Measurements from ENCODE around the gene ARHGAP45. TPM values are rescaled to one million over a fixed set of nuclear protein-coding genes. Genes with fewer than 3 reads are reported as not detected.

ARHGAP45 gene
- total RNA-seq, 3 donors from 2014 or later (not counting 1 experiment from before 2014, with no cell fraction given), result 535 to 601 (median 560) TPM

DNA sequence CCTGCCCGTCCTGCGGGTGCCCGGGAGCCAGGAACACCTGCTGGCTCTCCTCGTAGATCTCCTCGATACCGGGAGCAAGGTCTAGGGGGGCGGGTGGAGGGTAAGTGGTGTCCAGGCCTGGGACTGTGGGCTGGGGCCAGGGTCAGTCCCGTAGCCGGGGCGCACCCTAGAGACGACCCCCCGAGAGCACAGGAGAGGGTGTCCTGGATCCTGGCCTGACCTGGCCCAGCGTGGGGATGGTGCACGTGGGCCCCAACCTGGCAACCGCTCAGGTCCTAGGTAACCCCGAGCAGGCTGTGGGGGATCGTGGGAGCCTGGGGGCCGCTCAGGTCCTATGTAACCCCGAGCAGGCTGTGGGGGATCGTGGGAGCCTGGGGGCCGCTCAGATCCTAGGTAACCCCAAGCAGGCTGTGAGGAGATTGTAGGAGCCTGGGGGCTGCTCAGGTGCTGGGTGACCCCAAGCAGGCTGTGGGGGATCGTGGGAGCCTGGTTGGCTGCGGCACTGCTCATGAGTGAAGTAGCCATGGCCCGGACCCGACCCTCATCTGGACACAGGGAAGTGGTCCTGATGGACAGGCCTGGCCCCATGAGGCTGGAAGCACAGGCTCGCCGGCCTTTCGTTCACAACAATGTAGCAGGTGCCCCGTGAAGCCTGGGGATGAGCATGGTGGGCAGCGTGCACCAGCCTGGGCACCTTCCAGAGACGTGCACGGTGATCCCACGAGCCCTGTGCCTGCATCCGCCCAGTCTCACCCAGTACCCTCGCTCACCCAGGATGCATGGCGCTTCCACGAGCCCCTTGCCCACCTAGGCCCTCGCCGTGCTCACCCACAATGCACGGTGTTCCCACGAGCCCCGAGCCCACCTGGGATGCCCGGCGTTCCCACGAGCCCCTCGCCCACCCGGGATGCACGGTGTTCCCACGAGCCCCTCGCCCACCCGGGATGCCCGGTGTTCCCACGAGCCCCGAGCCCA is 43.0 kb downstream of the ARHGAP45 start:
- intact Hi-C loops (cut with micrococcal nuclease), result loop anchor here (5.0 kb wide), 1 partner anchor 82 kb away; no protein-coding TSS in a partner anchor
- H3K27ac ChIP-seq (ENCODE audit: low read length), result no peak overlapping the region
- Mint-ChIP-seq H3K4me3 (no peak overlapping the region), H3K36me3 (no peaks in the 10 kb centered on the region), H3K9me3 (no peaks in the 10 kb centered on the region), H3K27me3 (ENCODE audit: low read depth in 2 of 2) (no peaks in the 10 kb centered on the region), H3K4me1 (no peaks in the 10 kb centered on the region), H3K27ac (peak overlapping the region in 1 of 2 donors; percentile 14)
- H3K9me3 ChIP-seq (ENCODE audit: control insufficient read depth, insufficient read depth, low read length), result no peaks in the 10 kb centered on the region
- 95% methylated on average over 54 of the region's 54 CpGs for WGBS (ENCODE audit: insufficient coverage)
- no peak for DNase-seq
- peaks cover 25% of the 10 kb centered on the region for H3K4me1 ChIP-seq (ENCODE audit: control insufficient read depth, insufficient read depth, low read length)
- no peak for ATAC-seq
- H3K36me3 ChIP-seq (ENCODE audit: control insufficient read depth, insufficient read depth, low read length), result peaks cover 37% of the 10 kb centered on the region
- H3K27me3 ChIP-seq (ENCODE audit: control insufficient read depth, insufficient read depth, low read length), result no peaks in the 10 kb centered on the region
- TF ChIP-seq, protein P1, sequence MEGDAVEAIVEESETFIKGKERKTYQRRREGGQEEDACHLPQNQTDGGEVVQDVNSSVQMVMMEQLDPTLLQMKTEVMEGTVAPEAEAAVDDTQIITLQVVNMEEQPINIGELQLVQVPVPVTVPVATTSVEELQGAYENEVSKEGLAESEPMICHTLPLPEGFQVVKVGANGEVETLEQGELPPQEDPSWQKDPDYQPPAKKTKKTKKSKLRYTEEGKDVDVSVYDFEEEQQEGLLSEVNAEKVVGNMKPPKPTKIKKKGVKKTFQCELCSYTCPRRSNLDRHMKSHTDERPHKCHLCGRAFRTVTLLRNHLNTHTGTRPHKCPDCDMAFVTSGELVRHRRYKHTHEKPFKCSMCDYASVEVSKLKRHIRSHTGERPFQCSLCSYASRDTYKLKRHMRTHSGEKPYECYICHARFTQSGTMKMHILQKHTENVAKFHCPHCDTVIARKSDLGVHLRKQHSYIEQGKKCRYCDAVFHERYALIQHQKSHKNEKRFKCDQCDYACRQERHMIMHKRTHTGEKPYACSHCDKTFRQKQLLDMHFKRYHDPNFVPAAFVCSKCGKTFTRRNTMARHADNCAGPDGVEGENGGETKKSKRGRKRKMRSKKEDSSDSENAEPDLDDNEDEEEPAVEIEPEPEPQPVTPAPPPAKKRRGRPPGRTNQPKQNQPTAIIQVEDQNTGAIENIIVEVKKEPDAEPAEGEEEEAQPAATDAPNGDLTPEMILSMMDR (IDR thresholded peaks at IDR 0.05), result no peak
- no peak overlapping the region for H3K4me3 ChIP-seq (ENCODE audit: low read length)

DNA sequence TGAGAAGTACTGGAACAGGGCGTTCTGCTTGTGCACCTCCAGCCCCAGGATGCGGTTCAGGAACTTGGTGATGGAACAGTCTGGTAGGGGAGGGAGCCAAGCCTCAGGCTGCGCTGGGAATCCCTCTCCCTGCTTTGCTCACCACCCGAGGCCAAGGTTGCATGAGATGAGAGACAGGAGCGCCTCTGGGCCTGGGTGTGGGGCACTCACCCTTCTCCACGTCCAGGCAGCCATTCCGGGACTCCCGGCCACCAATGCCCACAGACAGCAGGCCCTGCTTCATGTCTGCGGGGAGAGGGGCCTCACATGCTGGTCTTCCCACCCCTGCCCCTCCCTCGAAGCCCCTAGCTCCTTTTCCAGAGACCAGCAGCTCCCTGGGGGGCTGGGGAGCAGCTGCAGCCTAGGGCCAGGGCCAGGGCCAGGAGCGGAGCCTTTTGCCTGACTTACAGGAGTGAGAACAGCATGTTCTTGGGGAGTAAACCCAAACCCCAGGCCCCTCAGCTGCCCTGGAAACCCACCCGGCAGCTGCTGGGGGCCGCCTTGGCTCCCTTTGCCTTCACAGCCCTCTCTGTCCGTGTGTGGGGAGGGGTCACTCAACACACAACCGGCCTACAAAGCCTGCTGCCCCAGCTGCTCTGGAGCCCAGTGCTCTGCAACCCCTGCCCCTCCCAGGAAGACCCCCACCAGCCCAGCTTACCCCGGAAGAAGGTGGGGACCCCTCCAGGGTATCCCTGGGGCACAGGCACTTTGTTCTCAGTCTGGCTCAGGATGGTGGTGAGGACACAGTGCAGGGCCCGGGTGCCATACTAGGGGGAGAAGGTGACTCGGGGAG is 44.1 kb downstream of the ARHGAP45 start:
- Mint-ChIP-seq H3K4me1 (no peaks in the 10 kb centered on the region), H3K9me3 (no peaks in the 10 kb centered on the region), H3K27me3 (ENCODE audit: low read depth in 2 of 2) (no peaks in the 10 kb centered on the region), H3K36me3 (no peaks in the 10 kb centered on the region), H3K27ac (no peak overlapping the region), H3K4me3 (no peak overlapping the region)
- TF ChIP-seq, protein P1 (IDR thresholded peaks at IDR 0.05), result no peak
- H3K36me3 ChIP-seq (ENCODE audit: control insufficient read depth, insufficient read depth, low read length), result peaks cover 41% of the 10 kb centered on the region
- no peak overlapping the region for H3K4me3 ChIP-seq (ENCODE audit: low read length)
- DNase-seq (no peak), ATAC-seq (no peak)
- peaks cover 15% of the 10 kb centered on the region for H3K4me1 ChIP-seq (ENCODE audit: control insufficient read depth, insufficient read depth, low read length)
- 96% methylated on average over 18 of the region's 18 CpGs for WGBS (ENCODE audit: insufficient coverage)
- no peaks in the 10 kb centered on the region for H3K27me3 ChIP-seq (ENCODE audit: control insufficient read depth, insufficient read depth, low read length)
- H3K27ac ChIP-seq (ENCODE audit: low read length), result no peak overlapping the region
- intact Hi-C loops (cut with micrococcal nuclease), result loop anchor here (5.0 kb wide), 1 partner anchor 81 kb away; no protein-coding TSS in a partner anchor
- H3K9me3 ChIP-seq (ENCODE audit: control insufficient read depth, insufficient read depth, low read length), result no peaks in the 10 kb centered on the region

GRCh38 chr19:1111641-1112267 is 44.8 kb downstream of the ARHGAP45 start:
- H3K4me3 ChIP-seq (ENCODE audit: low read length), result no peak overlapping the region
- no peaks in the 10 kb centered on the region for H3K27me3 ChIP-seq (ENCODE audit: control insufficient read depth, insufficient read depth, low read length)
- no peak overlapping the region for H3K27ac ChIP-seq (ENCODE audit: low read length)
- H3K36me3 ChIP-seq (ENCODE audit: control insufficient read depth, insufficient read depth, low read length), result peaks cover 40% of the 10 kb centered on the region
- no peaks in the 10 kb centered on the region for H3K9me3 ChIP-seq (ENCODE audit: control insufficient read depth, insufficient read depth, low read length)
- H3K36me3 Mint-ChIP-seq, result no peaks in the 10 kb centered on the region
- H3K4me1 Mint-ChIP-seq, result no peaks in the 10 kb centered on the region
- TF ChIP-seq, protein P1 (IDR thresholded peaks at IDR 0.05), result no peak
- no peak overlapping the region for H3K4me3 Mint-ChIP-seq
- WGBS (ENCODE audit: insufficient coverage), result 96% methylated on average over 18 of the region's 18 CpGs
- H3K27me3 Mint-ChIP-seq (ENCODE audit: low read depth in 2 of 2), result no peaks in the 10 kb centered on the region
- DNase-seq, result no peak
- H3K27ac Mint-ChIP-seq, result no peak overlapping the region
- intact Hi-C loops (cut with micrococcal nuclease), result loop anchor here (5.0 kb wide), 1 partner anchor 81 kb away; no protein-coding TSS in a partner anchor
- peaks cover 13% of the 10 kb centered on the region for H3K4me1 ChIP-seq (ENCODE audit: control insufficient read depth, insufficient read depth, low read length)
- no peaks in the 10 kb centered on the region for H3K9me3 Mint-ChIP-seq
- no peak for ATAC-seq
